ENCODE measurements around the gene GMIP. TPM values are rescaled to one million over a fixed set of nuclear protein-coding genes. Genes with fewer than 3 reads are reported as not detected.

GMIP gene
- total and polyA plus RNA-seq, 10 donors, result 26.7 to 141 (median 94.0) TPM

DNA sequence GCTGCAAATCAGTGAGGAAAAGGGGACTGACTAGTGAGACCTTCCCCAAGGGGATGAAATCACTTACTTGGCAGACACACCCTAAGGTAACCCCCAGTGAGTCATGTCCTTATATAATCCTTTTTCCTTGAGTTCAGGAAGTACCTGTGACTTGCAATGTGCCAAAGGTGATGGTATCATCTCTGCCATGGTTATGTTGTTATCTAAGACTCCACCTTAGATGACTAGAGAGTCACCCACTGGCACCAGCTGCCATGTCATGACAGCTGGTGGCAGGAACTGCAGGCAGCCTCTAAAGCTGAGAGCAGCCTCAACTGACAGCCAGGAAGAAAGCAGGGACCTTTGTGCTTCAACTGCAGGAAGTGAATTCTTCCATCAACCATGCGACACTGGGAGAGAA, 37.4 kb downstream of the GMIP start:
- DNase-seq, result no peak

DNA sequence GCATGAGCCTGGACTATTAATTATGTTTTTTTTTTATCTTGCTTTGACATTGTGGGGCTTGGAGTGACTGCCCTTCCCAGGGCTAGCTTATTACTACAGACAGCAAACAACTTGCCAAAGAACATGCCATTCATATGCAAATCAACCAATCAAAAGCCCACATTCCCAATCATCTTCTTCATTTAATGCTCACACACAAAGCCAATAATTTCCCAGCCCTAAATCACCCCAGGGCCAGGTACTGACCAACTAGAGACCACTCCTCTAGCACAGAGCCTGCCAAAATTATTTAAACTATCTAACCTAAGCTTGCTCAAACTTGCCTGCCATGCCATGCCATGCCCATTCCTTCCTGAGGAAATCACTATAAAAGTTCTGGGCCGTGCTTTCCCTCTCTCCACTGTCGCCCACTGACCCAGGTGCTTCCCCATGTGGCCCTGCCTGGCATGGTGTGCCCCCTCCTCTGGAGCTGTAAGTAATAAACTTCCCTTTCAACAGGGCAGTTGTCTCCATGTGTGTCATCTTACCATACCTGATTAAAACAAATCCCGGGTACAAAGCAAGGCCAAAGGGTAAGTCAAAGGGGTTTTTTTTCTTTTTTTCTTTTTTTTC, 40.6 kb downstream of the GMIP start:
- DNase-seq, result no peak
- no peaks in the 10 kb centered on the region for H3K9me3 ChIP-seq
- WGBS, 5 donors, result 28 to 46% (median 32%) methylated on average over 3 of the region's 3 CpGs
- H3K36me3 ChIP-seq, result no peaks in the 10 kb centered on the region
- H3K4me1 ChIP-seq, result peaks cover 0 to 40% (median 6%) of the 10 kb centered on the region in 6 donors
- no peak overlapping the region for H3K4me3 ChIP-seq
- intact Hi-C loops (cut with DNase I; ENCODE audit: low total_unique reads), result no loop called here
- peak overlapping the region in 4 of 8 donors; percentile 38 to 73 (median 47) for H3K27ac ChIP-seq
- no peaks in the 10 kb centered on the region for H3K27me3 ChIP-seq (replicated peaks in 1 of 7)
- TF ChIP-seq POLR2AphosphoS5 (IDR thresholded peaks at IDR 0.05) (no peak), POLR2A (IDR thresholded peaks at IDR 0.05) (no peak)
- TF ChIP-seq, protein P1, sequence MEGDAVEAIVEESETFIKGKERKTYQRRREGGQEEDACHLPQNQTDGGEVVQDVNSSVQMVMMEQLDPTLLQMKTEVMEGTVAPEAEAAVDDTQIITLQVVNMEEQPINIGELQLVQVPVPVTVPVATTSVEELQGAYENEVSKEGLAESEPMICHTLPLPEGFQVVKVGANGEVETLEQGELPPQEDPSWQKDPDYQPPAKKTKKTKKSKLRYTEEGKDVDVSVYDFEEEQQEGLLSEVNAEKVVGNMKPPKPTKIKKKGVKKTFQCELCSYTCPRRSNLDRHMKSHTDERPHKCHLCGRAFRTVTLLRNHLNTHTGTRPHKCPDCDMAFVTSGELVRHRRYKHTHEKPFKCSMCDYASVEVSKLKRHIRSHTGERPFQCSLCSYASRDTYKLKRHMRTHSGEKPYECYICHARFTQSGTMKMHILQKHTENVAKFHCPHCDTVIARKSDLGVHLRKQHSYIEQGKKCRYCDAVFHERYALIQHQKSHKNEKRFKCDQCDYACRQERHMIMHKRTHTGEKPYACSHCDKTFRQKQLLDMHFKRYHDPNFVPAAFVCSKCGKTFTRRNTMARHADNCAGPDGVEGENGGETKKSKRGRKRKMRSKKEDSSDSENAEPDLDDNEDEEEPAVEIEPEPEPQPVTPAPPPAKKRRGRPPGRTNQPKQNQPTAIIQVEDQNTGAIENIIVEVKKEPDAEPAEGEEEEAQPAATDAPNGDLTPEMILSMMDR (IDR thresholded peaks at IDR 0.05 in 8 of 11, conservative IDR thresholded peaks at IDR 0.05 in 3 of 11), result no peak

More for the DNA sequence above, 37.4 kb downstream of the GMIP start:
- no peak overlapping the region for H3K4me3 ChIP-seq
- no peaks in the 10 kb centered on the region for H3K36me3 ChIP-seq
- peak overlapping the region in 3 of 8 donors; percentile 9 to 48 (median 21) for H3K27ac ChIP-seq
- peaks cover 0 to 27% (median under 1%) of the 10 kb centered on the region in 6 donors for H3K4me1 ChIP-seq
- TF ChIP-seq POLR2AphosphoS5 (IDR thresholded peaks at IDR 0.05) (no peak), POLR2A (IDR thresholded peaks at IDR 0.05) (no peak)
- TF ChIP-seq, protein P1 (IDR thresholded peaks at IDR 0.05 in 8 of 11, conservative IDR thresholded peaks at IDR 0.05 in 3 of 11), result no peak
- WGBS, 5 donors, result 28 to 40% (median 33%) methylated on average over 1 of the region's 1 CpG
- intact Hi-C loops (cut with DNase I; ENCODE audit: low total_unique reads), result no loop called here
- H3K27me3 ChIP-seq (replicated peaks in 1 of 7), result no peaks in the 10 kb centered on the region
- no peaks in the 10 kb centered on the region for H3K9me3 ChIP-seq

DNA sequence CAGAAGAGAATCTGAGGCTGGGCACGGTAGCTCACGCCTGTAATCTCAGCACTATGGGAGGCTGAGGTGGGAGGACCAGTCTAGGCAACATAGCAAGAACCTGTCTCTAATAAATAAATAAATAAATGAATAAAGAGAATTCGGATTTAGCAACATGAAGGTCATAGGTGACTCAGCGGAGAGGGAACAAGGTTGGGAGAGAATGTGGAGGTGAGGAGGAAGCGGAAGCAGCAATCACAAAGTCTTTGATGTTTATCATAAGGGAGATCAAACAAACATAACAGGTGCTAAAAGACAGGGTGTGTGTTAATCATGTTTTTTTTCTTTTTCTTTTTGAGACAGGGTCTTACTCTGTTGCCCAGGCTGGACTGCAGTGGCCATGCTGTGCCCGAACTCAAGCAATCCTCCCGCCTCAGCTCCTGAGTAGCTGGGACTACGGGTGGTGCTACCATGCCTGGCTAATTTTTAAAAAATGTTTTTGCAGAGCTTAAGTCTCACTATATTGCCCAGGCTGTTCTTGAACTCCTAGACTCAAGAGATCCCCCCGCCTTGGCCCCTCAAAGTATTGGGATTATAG, 41.2 kb downstream of the GMIP start:
- intact Hi-C loops (cut with DNase I; ENCODE audit: low total_unique reads), result no loop called here
- Histone ChIP-seq H3K9me3 (no peaks in the 10 kb centered on the region), H3K4me1 (peaks cover 0 to 46% (median 10%) of the 10 kb centered on the region in 6 donors), H3K36me3 (no peaks in the 10 kb centered on the region), H3K4me3 (no peak overlapping the region), H3K27me3 (replicated peaks in 1 of 7) (no peaks in the 10 kb centered on the region), H3K27ac (peak overlapping the region in 4 of 8 donors; percentile 38 to 73 (median 47))
- no peak for DNase-seq
- TF ChIP-seq POLR2AphosphoS5 (IDR thresholded peaks at IDR 0.05) (no peak), POLR2A (IDR thresholded peaks at IDR 0.05) (no peak)
- TF ChIP-seq, protein P1 (IDR thresholded peaks at IDR 0.05 in 8 of 11, conservative IDR thresholded peaks at IDR 0.05 in 3 of 11), result no peak
- WGBS, 5 donors, result 79 to 86% (median 81%) methylated on average over 9 of the region's 9 CpGs

DNA sequence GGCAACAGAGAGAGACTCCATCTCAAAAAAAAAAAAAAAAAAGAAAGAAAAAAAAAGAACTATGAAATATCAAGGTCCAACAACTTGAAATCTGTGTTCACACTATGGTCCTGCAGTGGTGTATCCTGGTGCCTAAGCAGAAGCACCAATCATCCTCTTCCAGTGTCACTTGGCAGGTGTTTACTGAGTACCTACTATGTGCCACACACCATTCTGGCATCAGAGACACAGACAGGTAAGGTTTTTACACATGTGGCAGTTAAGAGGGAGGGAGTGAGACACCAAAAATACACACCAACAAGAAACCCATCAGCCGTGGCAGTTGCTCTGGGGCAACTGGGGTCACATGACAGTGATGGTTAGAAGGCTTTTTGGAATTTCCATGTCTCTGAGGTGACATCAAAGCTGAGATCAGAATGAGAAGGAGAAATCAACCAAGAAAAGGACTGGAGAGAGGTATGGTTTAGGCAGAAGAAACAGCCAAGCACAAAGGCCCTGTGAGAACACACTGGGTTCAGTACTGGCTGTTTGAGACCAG, 42.6 kb downstream of the GMIP start:
- intact Hi-C loops (cut with DNase I; ENCODE audit: low total_unique reads), result no loop called here
- Histone ChIP-seq H3K4me3 (no peak overlapping the region), H3K9me3 (no peaks in the 10 kb centered on the region), H3K4me1 (peaks cover 0 to 43% (median 11%) of the 10 kb centered on the region in 6 donors), H3K36me3 (no peaks in the 10 kb centered on the region), H3K27me3 (replicated peaks in 1 of 7) (no peaks in the 10 kb centered on the region), H3K27ac (peak overlapping the region in 4 of 8 donors; percentile 16 to 46 (median 32))
- 50 to 75% (median 56%) methylated on average over 1 of the region's 1 CpG for WGBS, 5 donors
- DNase-seq, result no peak
- TF ChIP-seq, protein P1 (IDR thresholded peaks at IDR 0.05 in 8 of 11, conservative IDR thresholded peaks at IDR 0.05 in 3 of 11), result no peak
- no peak for TF ChIP-seq POLR2AphosphoS5 (IDR thresholded peaks at IDR 0.05)
- no peak for TF ChIP-seq POLR2A (IDR thresholded peaks at IDR 0.05)
